Activated T-cell treated with anti-CD3 and anti-CD28 coated beads, Interleukin-2, amount 50 U/mL, for 4 hours (primary cell): ENCODE data around the gene TADA2A. TPM values are rescaled to one million over a fixed set of nuclear protein-coding genes. Genes with fewer than 3 reads are reported as not detected.
A peak's percentile ranks its signal among the peaks of the same experiment; 100 is the strongest.
"Not testable (repeated sequence)": the region's sequence is repeated elsewhere in the genome, so short reads cannot be mapped to it uniquely, and the experiment has no call there.

Source experiments
- ATAC-seq, 2 donors: fragments of 200-7000 bp; cut with Tn5 transposase; one replicate each; pipeline ENCODE4 v1.10.0; 2021
- DNase-seq: peaks from one replicate; pipeline ENCODE4 v3.0.0-alpha.2; 2020
- H3K27me3 Mint-ChIP-seq: one replicate; pipeline ENCODE4 v1.8.0; 2021; ENCODE audit warnings: low read depth, mixed read lengths
- H3K36me3 Mint-ChIP-seq: one replicate; pipeline ENCODE4 v1.8.0; 2022; ENCODE audit warnings: mixed read lengths; ENCODE audit not compliant: insufficient read depth
- H3K4me1 Mint-ChIP-seq: one replicate; pipeline ENCODE4 v1.8.0; 2021; ENCODE audit warnings: low read depth, mixed read lengths
- H3K4me3 Mint-ChIP-seq: one replicate; pipeline ENCODE4 v1.8.0; 2021; ENCODE audit warnings: mild to moderate bottlenecking, moderate library complexity, mixed read lengths
- H3K9me3 Mint-ChIP-seq: one replicate; pipeline ENCODE4 v1.8.0; 2021; ENCODE audit warnings: mixed read lengths
- total RNA-seq, 3 donors: library from RNA; stranded (reverse); gene quantifications; one replicate each; pipeline ENCODE4 v1.2.1, GENCODE V29; 2021

Gene TADA2A
- total RNA-seq, 3 donors from 2014 or later = 38.8 to 39.6 (median 39.3) TPM

GRCh38 chr17:37505333-37505732 is 98.6 kb downstream of the TADA2A start:
- Mint-ChIP-seq H3K4me3 (no peak overlapping the region), H3K36me3 (no peaks in the 10 kb centered on the region), H3K27me3 (no peaks in the 10 kb centered on the region), H3K9me3 (no peaks in the 10 kb centered on the region), H3K4me1 (peaks cover 9% of the 10 kb centered on the region)
- no peak for DNase-seq
- no peak for ATAC-seq

- Mint-ChIP-seq H3K27me3 (no peaks in the 10 kb centered on the region), H3K4me1 (peaks cover 14% of the 10 kb centered on the region), H3K9me3 (no peaks in the 10 kb centered on the region), H3K4me3 (no peak overlapping the region), H3K36me3 (no peaks in the 10 kb centered on the region)
- DNase-seq = no peak
- peak; percentile 48 to 67 for ATAC-seq
Measured at GRCh38 chr17:37506678-37507077, 100.0 kb downstream of the TADA2A start.

- Mint-ChIP-seq H3K4me3 (no peak overlapping the region), H3K36me3 (peaks cover 2% of the 10 kb centered on the region), H3K27me3 (no peaks in the 10 kb centered on the region), H3K4me1 (peaks cover 14% of the 10 kb centered on the region), H3K9me3 (no peaks in the 10 kb centered on the region)
- no peak for ATAC-seq
- DNase-seq = no peak
Measured at GRCh38 chr17:37507111-37507510, 100.4 kb downstream of the TADA2A start.

GRCh38 chr17:37510056-37510455 is 103.4 kb downstream of the TADA2A start:
- no peaks in the 10 kb centered on the region for H3K9me3 Mint-ChIP-seq

GRCh38 chr17:37511642-37512041 is 105.0 kb downstream of the TADA2A start:
- H3K9me3 Mint-ChIP-seq, H3K27me3 Mint-ChIP-seq, H3K4me1 Mint-ChIP-seq, H3K4me3 Mint-ChIP-seq, ATAC-seq, DNase-seq: not testable (repeated sequence)
- peaks cover 12% of the 10 kb centered on the region for H3K36me3 Mint-ChIP-seq

More at GRCh38 chr17:37510056-37510455, 103.4 kb downstream of the TADA2A start:
- Mint-ChIP-seq H3K27me3 (no peaks in the 10 kb centered on the region), H3K4me1 (peaks cover 14% of the 10 kb centered on the region), H3K4me3 (no peak overlapping the region), H3K36me3 (peaks cover 10% of the 10 kb centered on the region)
- ATAC-seq = no peak
- no peak for DNase-seq

GRCh38 chr17:37512442-37513068 is 105.9 kb downstream of the TADA2A start:
- no peaks in the 10 kb centered on the region for H3K9me3 Mint-ChIP-seq
- H3K4me3 Mint-ChIP-seq = no peak overlapping the region

GRCh38 chr17:37513711-37514110 is 107.0 kb downstream of the TADA2A start:
- no peak for ATAC-seq
- Mint-ChIP-seq H3K9me3 (no peaks in the 10 kb centered on the region), H3K36me3 (peaks cover 23% of the 10 kb centered on the region), H3K27me3 (no peaks in the 10 kb centered on the region), H3K4me1 (peaks cover 10% of the 10 kb centered on the region), H3K4me3 (no peak overlapping the region)
- no peak for DNase-seq

More at GRCh38 chr17:37512442-37513068, 105.9 kb downstream of the TADA2A start:
- Mint-ChIP-seq H3K4me1 (peaks cover 10% of the 10 kb centered on the region), H3K36me3 (peaks cover 12% of the 10 kb centered on the region), H3K27me3 (no peaks in the 10 kb centered on the region)
- DNase-seq (no peak), ATAC-seq (no peak)

GRCh38 chr17:37516127-37516571 is 109.5 kb downstream of the TADA2A start:
- H3K36me3 Mint-ChIP-seq = peaks cover 33% of the 10 kb centered on the region

GRCh38 chr17:37517881-37518280 is 111.2 kb downstream of the TADA2A start:
- Mint-ChIP-seq H3K4me1 (peaks cover 5% of the 10 kb centered on the region), H3K9me3 (no peaks in the 10 kb centered on the region), H3K4me3 (no peak overlapping the region), H3K27me3 (no peaks in the 10 kb centered on the region), H3K36me3 (peaks cover 29% of the 10 kb centered on the region)
- DNase-seq (no peak), ATAC-seq (no peak)

More at GRCh38 chr17:37516127-37516571, 109.5 kb downstream of the TADA2A start:
- Mint-ChIP-seq H3K4me3 (no peak overlapping the region), H3K9me3 (no peaks in the 10 kb centered on the region), H3K27me3 (no peaks in the 10 kb centered on the region), H3K4me1 (peaks cover 5% of the 10 kb centered on the region)
- DNase-seq (no peak), ATAC-seq (no peak)

GRCh38 chr17:37518826-37519225 is 112.1 kb downstream of the TADA2A start:
- Mint-ChIP-seq H3K4me3 (no peak overlapping the region), H3K9me3 (no peaks in the 10 kb centered on the region), H3K27me3 (no peaks in the 10 kb centered on the region), H3K4me1 (peaks cover 8% of the 10 kb centered on the region), H3K36me3 (peaks cover 31% of the 10 kb centered on the region)
- ATAC-seq (no peak), DNase-seq (no peak)

GRCh38 chr17:37519251-37519985 is 112.7 kb downstream of the TADA2A start:
- Mint-ChIP-seq H3K4me3 (no peak overlapping the region), H3K4me1 (peaks cover 9% of the 10 kb centered on the region), H3K27me3 (no peaks in the 10 kb centered on the region), H3K36me3 (peaks cover 34% of the 10 kb centered on the region), H3K9me3 (no peaks in the 10 kb centered on the region)
- DNase-seq (no peak), ATAC-seq (no peak)

GRCh38 chr17:37520174-37520573 is 113.5 kb downstream of the TADA2A start:
- Mint-ChIP-seq H3K27me3 (no peaks in the 10 kb centered on the region), H3K4me1 (peaks cover 9% of the 10 kb centered on the region), H3K4me3 (no peak overlapping the region), H3K9me3 (no peaks in the 10 kb centered on the region), H3K36me3 (peaks cover 37% of the 10 kb centered on the region)
- no peak for ATAC-seq
- DNase-seq = no peak

GRCh38 chr17:37521821-37522220 is 115.1 kb downstream of the TADA2A start:
- Mint-ChIP-seq H3K27me3 (no peaks in the 10 kb centered on the region), H3K4me1 (peaks cover 9% of the 10 kb centered on the region), H3K36me3 (peaks cover 35% of the 10 kb centered on the region), H3K9me3 (no peaks in the 10 kb centered on the region), H3K4me3 (no peak overlapping the region)
- no peak for DNase-seq
- ATAC-seq = no peak

GRCh38 chr17:37523715-37524219 is 117.1 kb downstream of the TADA2A start:
- H3K27me3 Mint-ChIP-seq = no peaks in the 10 kb centered on the region
- ATAC-seq (no peak), DNase-seq (no peak)
- peaks cover 9% of the 10 kb centered on the region for H3K4me1 Mint-ChIP-seq
- no peak overlapping the region for H3K4me3 Mint-ChIP-seq
- H3K9me3 Mint-ChIP-seq = no peaks in the 10 kb centered on the region
- H3K36me3 Mint-ChIP-seq = peaks cover 28% of the 10 kb centered on the region
